ENCODE measurements around the gene PIP4K2C. TPM values are rescaled to one million over a fixed set of nuclear protein-coding genes. Genes with fewer than 3 reads are reported as not detected.
"Not testable (repeated sequence)": the region's sequence is repeated elsewhere in the genome, so short reads cannot be mapped to it uniquely, and the experiment has no call there.

The PIP4K2C gene
- total RNA-seq, 1 donor from 2014 or later = 22.8 TPM

- no peak overlapping the region for H3K27ac Mint-ChIP-seq
- H3K27me3 Mint-ChIP-seq (ENCODE audit: insufficient read depth) = peaks cover 81% of the 10 kb centered on the region
- peaks cover 23% of the 10 kb centered on the region for H3K4me1 Mint-ChIP-seq (ENCODE audit: low read depth)
- H3K9me3 Mint-ChIP-seq = no peaks in the 10 kb centered on the region
- no peak for DNase-seq (ENCODE audit: low spot score)
- intact Hi-C loops (cut with micrococcal nuclease) = loop anchor here (2.0 kb wide), 1 partner anchor 75 kb away; no protein-coding TSS in a partner anchor
- H3K4me3 Mint-ChIP-seq = no peak overlapping the region
- H3K36me3 Mint-ChIP-seq (ENCODE audit: low read depth) = no peaks in the 10 kb centered on the region
Measured at GRCh38 chr12:57617942-57618341, 26.9 kb downstream of the PIP4K2C start.

GRCh38 chr12:57618431-57618830 is 27.4 kb downstream of the PIP4K2C start:
- peaks cover 84% of the 10 kb centered on the region for H3K27me3 Mint-ChIP-seq (ENCODE audit: insufficient read depth)
- not testable (repeated sequence) for H3K36me3 Mint-ChIP-seq (ENCODE audit: low read depth); H3K9me3 Mint-ChIP-seq; DNase-seq (ENCODE audit: low spot score); H3K4me3 Mint-ChIP-seq; H3K27ac Mint-ChIP-seq
- intact Hi-C loops (cut with micrococcal nuclease) = loop anchor here (2.0 kb wide), 1 partner anchor 74 kb away; no protein-coding TSS in a partner anchor
- H3K4me1 Mint-ChIP-seq (ENCODE audit: low read depth) = peaks cover 23% of the 10 kb centered on the region

- intact Hi-C loops (cut with micrococcal nuclease) = loop anchor here (2.0 kb wide), 1 partner anchor 74 kb away; no protein-coding TSS in a partner anchor
- H3K4me1 Mint-ChIP-seq (ENCODE audit: low read depth) = peaks cover 23% of the 10 kb centered on the region
- peak overlapping the region; percentile 54 for H3K4me3 Mint-ChIP-seq
- no peak overlapping the region for H3K27ac Mint-ChIP-seq
- DNase-seq (ENCODE audit: low spot score) = no peak
- no peaks in the 10 kb centered on the region for H3K36me3 Mint-ChIP-seq (ENCODE audit: low read depth)
- peaks cover 85% of the 10 kb centered on the region for H3K27me3 Mint-ChIP-seq (ENCODE audit: insufficient read depth)
- H3K9me3 Mint-ChIP-seq = no peaks in the 10 kb centered on the region
Measured at GRCh38 chr12:57618966-57619433, 28.0 kb downstream of the PIP4K2C start.

- DNase-seq (ENCODE audit: low spot score) = no peak
- Mint-ChIP-seq H3K4me3 (peak overlapping the region; percentile 54), H3K27ac (no peak overlapping the region), H3K36me3 (ENCODE audit: low read depth) (no peaks in the 10 kb centered on the region), H3K9me3 (no peaks in the 10 kb centered on the region), H3K4me1 (ENCODE audit: low read depth) (peaks cover 23% of the 10 kb centered on the region), H3K27me3 (ENCODE audit: insufficient read depth) (peaks cover 84% of the 10 kb centered on the region)
- intact Hi-C loops (cut with micrococcal nuclease) = loop anchor here (2.0 to 10.0 kb wide), 3 partner anchors 29 to 375 kb away; partner anchors contain the start of gene PIP4K2C
Measured at GRCh38 chr12:57619434-57620244, 28.6 kb downstream of the PIP4K2C start.

GRCh38 chr12:57620245-57620935 is 29.4 kb downstream of the PIP4K2C start:
- Mint-ChIP-seq H3K4me1 (ENCODE audit: low read depth) (peaks cover 23% of the 10 kb centered on the region), H3K9me3 (no peaks in the 10 kb centered on the region), H3K36me3 (ENCODE audit: low read depth) (no peaks in the 10 kb centered on the region), H3K4me3 (peak overlapping the region; percentile 80), H3K27ac (peak overlapping the region; percentile 71), H3K27me3 (ENCODE audit: insufficient read depth) (peaks cover 84% of the 10 kb centered on the region)
- intact Hi-C loops (cut with micrococcal nuclease) = loop anchor here (2.0 to 10.0 kb wide), 2 partner anchors 30 to 376 kb away; partner anchors contain the start of gene PIP4K2C
- no peak for DNase-seq (ENCODE audit: low spot score)

GRCh38 chr12:57620936-57621496 is 30.0 kb downstream of the PIP4K2C start:
- no peaks in the 10 kb centered on the region for H3K36me3 Mint-ChIP-seq (ENCODE audit: low read depth)

GRCh38 chr12:57621497-57622292 is 30.7 kb downstream of the PIP4K2C start:
- Mint-ChIP-seq H3K9me3 (no peaks in the 10 kb centered on the region), H3K4me3 (peak overlapping the region; percentile 80), H3K27me3 (ENCODE audit: insufficient read depth) (peaks cover 91% of the 10 kb centered on the region), H3K4me1 (ENCODE audit: low read depth) (peaks cover 23% of the 10 kb centered on the region), H3K27ac (no peak overlapping the region), H3K36me3 (ENCODE audit: low read depth) (no peaks in the 10 kb centered on the region)
- intact Hi-C loops (cut with micrococcal nuclease) = loop anchor here (1.0 to 10.0 kb wide), 7 partner anchors 8 to 377 kb away; partner anchors contain the start of genes ARHGEF25, B4GALNT1, GLI1 and PIP4K2C
- peak; percentile 48 for DNase-seq (ENCODE audit: low spot score)

More at GRCh38 chr12:57620936-57621496, 30.0 kb downstream of the PIP4K2C start:
- intact Hi-C loops (cut with micrococcal nuclease) = loop anchor here (1.0 to 10.0 kb wide), 6 partner anchors 8 to 376 kb away; partner anchors contain the start of genes ARHGEF25, GLI1 and PIP4K2C
- H3K9me3 Mint-ChIP-seq = no peaks in the 10 kb centered on the region
- H3K4me3 Mint-ChIP-seq = peak overlapping the region; percentile 80
- peak overlapping the region; percentile 71 for H3K27ac Mint-ChIP-seq
- peaks cover 23% of the 10 kb centered on the region for H3K4me1 Mint-ChIP-seq (ENCODE audit: low read depth)
- no peak for DNase-seq (ENCODE audit: low spot score)
- H3K27me3 Mint-ChIP-seq (ENCODE audit: insufficient read depth) = peaks cover 89% of the 10 kb centered on the region

GRCh38 chr12:57622293-57623245 is 31.6 kb downstream of the PIP4K2C start:
- Mint-ChIP-seq H3K27me3 (ENCODE audit: insufficient read depth) (peaks cover 89% of the 10 kb centered on the region), H3K9me3 (no peaks in the 10 kb centered on the region), H3K27ac (no peak overlapping the region), H3K4me1 (ENCODE audit: low read depth) (peaks cover 23% of the 10 kb centered on the region), H3K36me3 (ENCODE audit: low read depth) (no peaks in the 10 kb centered on the region), H3K4me3 (peak overlapping the region; percentile 19)
- intact Hi-C loops (cut with micrococcal nuclease) = loop anchor here (1.0 to 10.0 kb wide), 2 partner anchors 11 to 378 kb away; partner anchors contain the start of gene B4GALNT1
- DNase-seq (ENCODE audit: low spot score) = no peak

- peaks cover 2% of the 10 kb centered on the region for H3K36me3 Mint-ChIP-seq (ENCODE audit: low read depth)
- no peak overlapping the region for H3K4me3 Mint-ChIP-seq
- H3K4me1 Mint-ChIP-seq (ENCODE audit: low read depth) = peaks cover 23% of the 10 kb centered on the region
- intact Hi-C loops (cut with micrococcal nuclease) = loop anchor here (10.0 kb wide), 1 partner anchor 379 kb away; no protein-coding TSS in a partner anchor
- H3K27me3 Mint-ChIP-seq (ENCODE audit: insufficient read depth) = peaks cover 87% of the 10 kb centered on the region
- no peak for DNase-seq (ENCODE audit: low spot score)
- H3K9me3 Mint-ChIP-seq = no peaks in the 10 kb centered on the region
- H3K27ac Mint-ChIP-seq = no peak overlapping the region
Measured at GRCh38 chr12:57623385-57623784, 32.4 kb downstream of the PIP4K2C start.

GRCh38 chr12:57623811-57624390 is 32.9 kb downstream of the PIP4K2C start:
- H3K27me3 Mint-ChIP-seq (ENCODE audit: insufficient read depth) = peaks cover 87% of the 10 kb centered on the region
- H3K36me3 Mint-ChIP-seq (ENCODE audit: low read depth) = peaks cover 2% of the 10 kb centered on the region
- H3K27ac Mint-ChIP-seq = no peak overlapping the region
- intact Hi-C loops (cut with micrococcal nuclease) = loop anchor here (10.0 kb wide), 1 partner anchor 379 kb away; no protein-coding TSS in a partner anchor
- H3K4me3 Mint-ChIP-seq = no peak overlapping the region
- DNase-seq (ENCODE audit: low spot score) = no peak
- H3K4me1 Mint-ChIP-seq (ENCODE audit: low read depth) = peaks cover 22% of the 10 kb centered on the region
- H3K9me3 Mint-ChIP-seq = no peaks in the 10 kb centered on the region
